GM23338 (cell line): ENCODE data around the gene LRP10.

Experiments used
- CREB1 ChIP-seq: fragments of 250-450 bp; sonication (Bioruptor Pico); IDR thresholded peaks from 2 replicates; pipeline ENCODE4 v1.5.0; 2020; ENCODE audit warnings: low read depth, mild to moderate bottlenecking, moderate library complexity
- EZH2 ChIP-seq: fragments of 200-600 bp; sonication (generic); IDR thresholded peaks from one replicate; pipeline ENCODE4 v1.8.0; 2017; ENCODE audit warnings: antibody characterized with exemption, mild to moderate bottlenecking, low read depth; ENCODE audit not compliant: unreplicated experiment
- EZH2phosphoT487 ChIP-seq: fragments of 200-600 bp; sonication (generic); IDR thresholded peaks from one replicate; pipeline ENCODE4 v1.8.1; 2018; ENCODE audit warnings: antibody characterized with exemption; ENCODE audit not compliant: unreplicated experiment
- POLR2AphosphoS5 ChIP-seq: IDR thresholded peaks from 2 replicates; pipeline ENCODE4 v1.6.1; 2016; ENCODE audit warnings: antibody characterized with exemption, low read depth
- TF ChIP-seq, protein P1 (sequence below), 2 experiments: fragments of 200-600 bp in 1 of 2; sonication (generic) in 1 of 2; conservative IDR thresholded peaks; 2 replicates each; pipeline versions ENCODE4 v1.5.1 to v1.6.1; 2016 to 2017; ENCODE audit warnings: antibody characterized with exemption in 2 of 2, low read depth in 2 of 2, mild to moderate bottlenecking in 2 of 2, moderate library complexity in 1 of 2
- TF ChIP-seq, protein P2 (sequence below): IDR thresholded peaks from one replicate; pipeline ENCODE4 v1.6.1; 2018; ENCODE audit warnings: antibody characterized with exemption; ENCODE audit not compliant: unreplicated experiment
- TF ChIP-seq, protein P3 (sequence below): IDR thresholded peaks from 2 replicates; pipeline ENCODE4 v1.6.1; 2016; ENCODE audit warnings: antibody characterized with exemption

DNA sequence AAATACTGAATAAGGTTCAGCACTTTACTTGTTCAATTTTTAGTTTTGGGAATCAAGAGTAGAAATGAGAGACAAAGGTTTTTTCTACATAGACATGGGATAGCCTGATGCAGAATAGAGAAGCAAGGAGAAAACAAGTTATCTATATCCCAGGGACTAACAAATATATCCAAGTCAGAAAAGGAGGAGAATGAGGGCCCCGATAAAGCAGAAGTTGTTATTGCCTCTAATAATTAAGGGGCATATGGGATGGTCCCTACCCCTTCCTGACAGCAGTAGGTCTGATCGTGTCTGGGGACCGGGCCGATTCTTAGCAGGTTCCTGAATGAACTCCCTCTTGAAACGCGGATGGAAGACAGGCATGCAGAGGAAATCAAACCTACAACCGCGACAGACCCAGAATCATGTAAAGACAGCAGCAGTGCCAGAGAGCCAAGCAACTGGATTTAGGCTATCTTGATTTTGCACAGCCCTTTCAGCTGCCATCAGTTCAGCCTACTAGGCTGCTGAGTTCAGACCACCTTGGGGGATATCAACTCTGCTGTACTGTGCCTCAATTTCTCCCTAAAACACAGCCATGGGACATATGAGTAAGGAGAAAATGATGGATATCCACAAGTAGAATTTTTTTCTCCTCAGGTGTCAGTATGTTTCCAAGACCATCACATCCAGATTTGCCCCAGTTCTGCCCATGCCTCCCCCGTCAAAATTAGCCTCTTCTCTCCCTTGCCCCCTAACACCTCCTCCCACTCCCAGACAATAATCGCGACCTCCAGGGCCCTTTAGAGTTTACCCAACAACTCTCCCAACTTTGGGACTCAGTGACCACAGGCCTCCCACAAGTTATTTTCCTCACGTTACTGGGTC, 56.9 kb downstream of the LRP10 start:
- TF ChIP-seq, protein P1, sequence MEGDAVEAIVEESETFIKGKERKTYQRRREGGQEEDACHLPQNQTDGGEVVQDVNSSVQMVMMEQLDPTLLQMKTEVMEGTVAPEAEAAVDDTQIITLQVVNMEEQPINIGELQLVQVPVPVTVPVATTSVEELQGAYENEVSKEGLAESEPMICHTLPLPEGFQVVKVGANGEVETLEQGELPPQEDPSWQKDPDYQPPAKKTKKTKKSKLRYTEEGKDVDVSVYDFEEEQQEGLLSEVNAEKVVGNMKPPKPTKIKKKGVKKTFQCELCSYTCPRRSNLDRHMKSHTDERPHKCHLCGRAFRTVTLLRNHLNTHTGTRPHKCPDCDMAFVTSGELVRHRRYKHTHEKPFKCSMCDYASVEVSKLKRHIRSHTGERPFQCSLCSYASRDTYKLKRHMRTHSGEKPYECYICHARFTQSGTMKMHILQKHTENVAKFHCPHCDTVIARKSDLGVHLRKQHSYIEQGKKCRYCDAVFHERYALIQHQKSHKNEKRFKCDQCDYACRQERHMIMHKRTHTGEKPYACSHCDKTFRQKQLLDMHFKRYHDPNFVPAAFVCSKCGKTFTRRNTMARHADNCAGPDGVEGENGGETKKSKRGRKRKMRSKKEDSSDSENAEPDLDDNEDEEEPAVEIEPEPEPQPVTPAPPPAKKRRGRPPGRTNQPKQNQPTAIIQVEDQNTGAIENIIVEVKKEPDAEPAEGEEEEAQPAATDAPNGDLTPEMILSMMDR (conservative IDR thresholded peaks at IDR 0.05; ENCODE audit: low read depth in 2 of 2) = no peak
- TF ChIP-seq CREB1 (CRISPR knock-in tag) (no peak), POLR2AphosphoS5 (no peak), EZH2phosphoT487 (no peak), EZH2 (no peak)
- TF ChIP-seq, protein P2, sequence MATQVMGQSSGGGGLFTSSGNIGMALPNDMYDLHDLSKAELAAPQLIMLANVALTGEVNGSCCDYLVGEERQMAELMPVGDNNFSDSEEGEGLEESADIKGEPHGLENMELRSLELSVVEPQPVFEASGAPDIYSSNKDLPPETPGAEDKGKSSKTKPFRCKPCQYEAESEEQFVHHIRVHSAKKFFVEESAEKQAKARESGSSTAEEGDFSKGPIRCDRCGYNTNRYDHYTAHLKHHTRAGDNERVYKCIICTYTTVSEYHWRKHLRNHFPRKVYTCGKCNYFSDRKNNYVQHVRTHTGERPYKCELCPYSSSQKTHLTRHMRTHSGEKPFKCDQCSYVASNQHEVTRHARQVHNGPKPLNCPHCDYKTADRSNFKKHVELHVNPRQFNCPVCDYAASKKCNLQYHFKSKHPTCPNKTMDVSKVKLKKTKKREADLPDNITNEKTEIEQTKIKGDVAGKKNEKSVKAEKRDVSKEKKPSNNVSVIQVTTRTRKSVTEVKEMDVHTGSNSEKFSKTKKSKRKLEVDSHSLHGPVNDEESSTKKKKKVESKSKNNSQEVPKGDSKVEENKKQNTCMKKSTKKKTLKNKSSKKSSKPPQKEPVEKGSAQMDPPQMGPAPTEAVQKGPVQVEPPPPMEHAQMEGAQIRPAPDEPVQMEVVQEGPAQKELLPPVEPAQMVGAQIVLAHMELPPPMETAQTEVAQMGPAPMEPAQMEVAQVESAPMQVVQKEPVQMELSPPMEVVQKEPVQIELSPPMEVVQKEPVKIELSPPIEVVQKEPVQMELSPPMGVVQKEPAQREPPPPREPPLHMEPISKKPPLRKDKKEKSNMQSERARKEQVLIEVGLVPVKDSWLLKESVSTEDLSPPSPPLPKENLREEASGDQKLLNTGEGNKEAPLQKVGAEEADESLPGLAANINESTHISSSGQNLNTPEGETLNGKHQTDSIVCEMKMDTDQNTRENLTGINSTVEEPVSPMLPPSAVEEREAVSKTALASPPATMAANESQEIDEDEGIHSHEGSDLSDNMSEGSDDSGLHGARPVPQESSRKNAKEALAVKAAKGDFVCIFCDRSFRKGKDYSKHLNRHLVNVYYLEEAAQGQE = no peak
- TF ChIP-seq, protein P3, sequence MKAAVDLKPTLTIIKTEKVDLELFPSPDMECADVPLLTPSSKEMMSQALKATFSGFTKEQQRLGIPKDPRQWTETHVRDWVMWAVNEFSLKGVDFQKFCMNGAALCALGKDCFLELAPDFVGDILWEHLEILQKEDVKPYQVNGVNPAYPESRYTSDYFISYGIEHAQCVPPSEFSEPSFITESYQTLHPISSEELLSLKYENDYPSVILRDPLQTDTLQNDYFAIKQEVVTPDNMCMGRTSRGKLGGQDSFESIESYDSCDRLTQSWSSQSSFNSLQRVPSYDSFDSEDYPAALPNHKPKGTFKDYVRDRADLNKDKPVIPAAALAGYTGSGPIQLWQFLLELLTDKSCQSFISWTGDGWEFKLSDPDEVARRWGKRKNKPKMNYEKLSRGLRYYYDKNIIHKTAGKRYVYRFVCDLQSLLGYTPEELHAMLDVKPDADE = no peak
